ELR (cell line): ENCODE data around the gene CPZ.

ENCODE experiments used
- DNase-seq: peaks from one replicate; pipeline ENCODE4 v3.0.0-alpha.2; 2015; ENCODE audit warnings: low read depth

CPZ gene

GRCh38 chr4:8592366-8593263 is at the start of gene CPZ:
CPZ (plus strand) TSS chr4:8592765; CDS start chr4:8592834, 69 bp downstream.
- DNase-seq = peak; percentile 50

- peak; percentile 70 for DNase-seq
These were observed 49.6 kb upstream of the CPZ start for GRCh38 chr4:8542776-8543525.

GRCh38 chr4:8543623-8544022 is 48.9 kb upstream of the CPZ start:
- no peak for DNase-seq

- no peak for DNase-seq
These were observed 48.3 kb upstream of the CPZ start for GRCh38 chr4:8544282-8544681.

- no peak for DNase-seq
These were observed 47.7 kb upstream of the CPZ start for GRCh38 chr4:8544741-8545438.

GRCh38 chr4:8545439-8545765 is 47.2 kb upstream of the CPZ start:
- no peak for DNase-seq

- DNase-seq = no peak
These were observed 45.8 kb upstream of the CPZ start for GRCh38 chr4:8546766-8547107.

GRCh38 chr4:8547108-8547911 is 45.3 kb upstream of the CPZ start:
- peak; percentile 93 for DNase-seq

- DNase-seq = peak; percentile 91
These were observed 44.4 kb upstream of the CPZ start for GRCh38 chr4:8547912-8548730.

GRCh38 chr4:8548731-8549351 is 43.7 kb upstream of the CPZ start:
- no peak for DNase-seq

- no peak for DNase-seq
These were observed 43.1 kb upstream of the CPZ start for GRCh38 chr4:8549352-8549931.

- DNase-seq = no peak
These were observed 41.9 kb upstream of the CPZ start for GRCh38 chr4:8550691-8551090.

GRCh38 chr4:8552024-8552423 is 40.5 kb upstream of the CPZ start:
- DNase-seq = no peak

- no peak for DNase-seq
These were observed 39.9 kb upstream of the CPZ start for GRCh38 chr4:8552581-8553205.

GRCh38 chr4:8553216-8553615 is 39.3 kb upstream of the CPZ start:
- DNase-seq = no peak

- no peak for DNase-seq
These were observed 38.6 kb upstream of the CPZ start for GRCh38 chr4:8553991-8554405.

- DNase-seq = no peak
These were observed 37.9 kb upstream of the CPZ start for GRCh38 chr4:8554555-8555100.

GRCh38 chr4:8555716-8556115 is 36.8 kb upstream of the CPZ start:
- no peak for DNase-seq

- peak; percentile 51 for DNase-seq
These were observed 36.0 kb upstream of the CPZ start for GRCh38 chr4:8556341-8557150.
